ENCODE measurements around the gene SEPHS2.

- no peak for TF ChIP-seq CTCF (IDR thresholded peaks at IDR 0.05)
- no peak for TF ChIP-seq POLR2AphosphoS5 (IDR thresholded peaks at IDR 0.05)
- no peak for TF ChIP-seq POLR2A (IDR thresholded peaks at IDR 0.05)
Observed at GRCh38 chr16:30494709-30495108, 49.0 kb upstream of the SEPHS2 start.
